Fibroblast of the aortic adventitia (primary cell): ENCODE results near the gene OR8G5. TPM values are rescaled to one million over a fixed set of nuclear protein-coding genes. Genes with fewer than 3 reads are reported as not detected.
A peak's percentile ranks its signal among the peaks of the same experiment; 100 is the strongest.

ENCODE experiments used
- DNase-seq: peaks from one replicate; pipeline ENCODE4 v3.0.0-alpha.2; 2010; ENCODE audit warnings: low read depth
- H3K4me3 ChIP-seq: 2 replicates; pipeline ENCODE4 v1.5.1; 2011; ENCODE audit warnings: low read depth, mild to moderate bottlenecking, control low read depth, low read length, moderate library complexity
- total RNA-seq: library from RNA; depleted of rRNA; stranded (reverse); fragments of >200 nt; gene quantifications from 2 replicates; pipeline ENCODE4 v1.2.3, GENCODE V29; 2012; ENCODE audit warnings: low replicate concordance
- TF ChIP-seq, protein P1 (sequence below): IDR thresholded peaks from 2 replicates; pipeline ENCODE4 v1.5.1; 2011; ENCODE audit warnings: mild to moderate bottlenecking, low read length, control low read depth, inconsistent platforms; ENCODE audit not compliant: insufficient read depth

Gene OR8G5
- total RNA-seq, 1 donor, result not detected

DNA sequence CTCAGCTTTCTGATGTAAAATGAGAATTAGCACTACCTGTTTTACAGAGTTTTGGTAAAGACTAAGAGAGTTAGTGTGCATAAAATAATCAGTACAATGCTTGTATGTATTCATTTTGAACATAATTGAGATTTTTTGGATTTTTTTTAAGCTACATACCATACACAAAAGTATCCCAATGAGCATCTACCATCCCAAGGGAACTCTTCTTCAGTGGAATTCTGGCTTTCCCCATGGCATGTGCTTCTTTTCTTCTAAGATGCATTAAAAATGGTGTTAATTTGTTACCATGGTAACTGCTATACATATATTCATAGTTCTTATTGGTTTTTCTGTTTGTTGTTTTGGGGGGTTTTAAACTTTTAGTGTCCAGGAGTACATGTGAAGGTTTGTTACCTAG is 39.8 kb downstream of the OR8G5 start:
- no peak overlapping the region for H3K4me3 ChIP-seq
- TF ChIP-seq, protein P1, sequence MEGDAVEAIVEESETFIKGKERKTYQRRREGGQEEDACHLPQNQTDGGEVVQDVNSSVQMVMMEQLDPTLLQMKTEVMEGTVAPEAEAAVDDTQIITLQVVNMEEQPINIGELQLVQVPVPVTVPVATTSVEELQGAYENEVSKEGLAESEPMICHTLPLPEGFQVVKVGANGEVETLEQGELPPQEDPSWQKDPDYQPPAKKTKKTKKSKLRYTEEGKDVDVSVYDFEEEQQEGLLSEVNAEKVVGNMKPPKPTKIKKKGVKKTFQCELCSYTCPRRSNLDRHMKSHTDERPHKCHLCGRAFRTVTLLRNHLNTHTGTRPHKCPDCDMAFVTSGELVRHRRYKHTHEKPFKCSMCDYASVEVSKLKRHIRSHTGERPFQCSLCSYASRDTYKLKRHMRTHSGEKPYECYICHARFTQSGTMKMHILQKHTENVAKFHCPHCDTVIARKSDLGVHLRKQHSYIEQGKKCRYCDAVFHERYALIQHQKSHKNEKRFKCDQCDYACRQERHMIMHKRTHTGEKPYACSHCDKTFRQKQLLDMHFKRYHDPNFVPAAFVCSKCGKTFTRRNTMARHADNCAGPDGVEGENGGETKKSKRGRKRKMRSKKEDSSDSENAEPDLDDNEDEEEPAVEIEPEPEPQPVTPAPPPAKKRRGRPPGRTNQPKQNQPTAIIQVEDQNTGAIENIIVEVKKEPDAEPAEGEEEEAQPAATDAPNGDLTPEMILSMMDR, result no peak
- no peak for DNase-seq

DNA sequence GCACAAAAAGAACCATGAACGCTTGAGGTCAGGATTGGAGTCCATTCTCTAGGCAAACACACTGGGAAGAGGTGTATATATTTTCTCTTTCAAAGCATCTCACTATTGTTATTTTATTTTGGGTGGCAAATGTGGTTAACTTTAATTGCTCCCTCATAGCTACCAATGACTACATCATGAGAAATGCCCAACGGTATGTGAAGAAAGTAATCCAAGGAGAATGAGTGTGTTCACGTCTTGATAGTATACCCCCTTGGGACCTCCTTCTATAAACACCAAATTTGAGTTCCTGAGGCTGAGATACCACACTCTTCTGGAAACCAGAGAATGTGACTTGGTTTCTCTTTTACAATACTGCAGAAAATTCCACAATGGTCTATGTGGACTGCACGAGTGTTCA is 41.7 kb downstream of the OR8G5 start:
- TF ChIP-seq, protein P1, result no peak
- peak; percentile 44 for DNase-seq

DNA sequence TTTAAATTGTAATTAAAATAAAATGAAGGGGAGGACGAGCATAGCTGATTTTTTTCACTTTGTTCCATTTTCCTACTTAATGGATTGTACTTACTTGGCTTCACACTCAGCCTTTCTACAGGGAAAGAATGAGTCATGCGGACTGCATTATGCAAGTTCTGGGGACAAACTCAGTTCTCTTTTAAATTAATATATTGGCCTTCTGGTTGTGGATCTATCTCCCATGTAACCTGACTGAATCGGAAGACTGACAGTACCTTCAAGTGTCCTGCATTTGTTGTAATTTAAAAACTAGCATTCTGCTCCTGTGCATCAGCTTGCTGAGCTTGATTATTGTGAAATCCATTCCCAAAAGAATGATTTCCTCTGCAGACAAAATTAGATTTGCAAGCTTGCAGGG is 45.4 kb downstream of the OR8G5 start:
- peak; percentile 81 for DNase-seq
- TF ChIP-seq, protein P1, result no peak
- H3K4me3 ChIP-seq, result no peak overlapping the region

More for the DNA sequence above, 41.7 kb downstream of the OR8G5 start:
- H3K4me3 ChIP-seq, result no peak overlapping the region

DNA sequence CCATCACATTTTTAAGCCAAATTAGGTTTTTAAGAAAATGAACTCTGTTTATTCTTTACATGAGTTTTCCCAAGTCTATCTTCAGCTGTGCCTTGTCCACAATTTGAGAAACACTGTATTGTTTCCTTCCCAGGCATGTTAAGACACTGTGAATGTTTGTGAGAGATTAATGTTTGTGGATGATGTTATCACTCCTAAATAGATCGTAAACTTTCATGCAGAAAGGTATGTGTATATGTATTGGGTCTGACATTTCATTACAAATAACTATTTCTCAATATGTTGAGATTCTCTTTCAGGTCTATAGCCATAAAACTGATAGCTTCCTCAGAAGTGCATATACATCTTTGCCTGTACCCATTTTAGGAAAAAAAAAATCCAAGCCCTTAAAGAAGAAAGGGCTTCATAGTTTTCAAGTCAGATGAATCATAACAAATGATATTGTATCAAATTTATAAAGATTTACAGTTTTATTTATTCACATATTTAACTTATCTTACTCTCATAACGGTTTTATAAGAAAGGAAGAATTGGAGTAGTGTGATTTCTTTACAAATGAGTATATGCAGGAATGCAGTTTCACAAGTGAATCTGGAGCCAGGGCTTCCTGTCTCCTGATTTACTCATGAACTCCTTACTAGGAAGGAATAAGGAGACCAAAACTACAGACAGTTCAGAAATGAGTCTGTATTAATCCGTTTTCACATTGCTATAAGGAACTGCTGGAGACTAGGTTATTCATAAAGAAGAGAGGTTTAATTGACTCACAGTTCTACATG is 46.4 kb downstream of the OR8G5 start:
- H3K4me3 ChIP-seq, result no peak overlapping the region
- peak; percentile 8 for DNase-seq
- TF ChIP-seq, protein P1, result no peak

DNA sequence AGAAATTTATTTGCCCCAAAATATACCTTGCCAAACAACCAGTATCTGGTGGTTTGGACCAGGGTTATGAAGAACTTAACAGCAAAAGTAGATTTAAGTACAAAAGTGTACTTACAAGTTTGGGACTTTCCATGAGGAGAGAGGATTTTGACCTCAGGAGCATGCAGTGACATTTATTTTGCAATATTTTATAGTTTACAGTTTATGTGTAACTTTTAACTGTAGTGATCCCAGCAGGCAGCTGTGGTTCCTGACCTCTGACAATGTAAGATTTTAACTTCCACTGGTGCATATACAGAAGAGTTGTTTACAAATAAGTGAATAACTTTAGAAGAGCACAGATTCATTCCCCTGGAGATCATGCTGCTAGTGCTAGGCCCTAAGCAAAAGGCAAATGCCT is 50.9 kb downstream of the OR8G5 start:
- no peak overlapping the region for H3K4me3 ChIP-seq
- TF ChIP-seq, protein P1, result no peak
- no peak for DNase-seq

DNA sequence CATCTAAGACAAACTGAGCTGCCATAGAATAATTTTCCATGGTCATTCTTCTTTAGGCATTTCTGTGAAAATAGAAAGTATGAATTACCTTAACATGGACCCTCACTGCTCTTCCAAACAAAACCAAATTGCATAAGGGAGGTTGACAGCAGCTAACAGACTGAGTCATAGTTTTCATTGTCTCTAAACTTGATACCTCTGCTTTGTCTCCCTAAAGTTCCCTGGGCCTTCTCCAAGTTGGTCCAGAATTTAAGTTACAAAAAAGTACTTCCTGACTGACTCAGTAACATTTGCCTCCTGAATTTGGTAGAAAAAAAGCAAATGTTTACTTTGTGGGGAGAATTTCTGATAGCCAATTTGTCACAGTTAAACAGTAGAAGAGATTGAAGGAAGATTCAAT is 54.5 kb downstream of the OR8G5 start:
- TF ChIP-seq, protein P1, result no peak
- DNase-seq, result peak; percentile 59
- H3K4me3 ChIP-seq, result no peak overlapping the region

DNA sequence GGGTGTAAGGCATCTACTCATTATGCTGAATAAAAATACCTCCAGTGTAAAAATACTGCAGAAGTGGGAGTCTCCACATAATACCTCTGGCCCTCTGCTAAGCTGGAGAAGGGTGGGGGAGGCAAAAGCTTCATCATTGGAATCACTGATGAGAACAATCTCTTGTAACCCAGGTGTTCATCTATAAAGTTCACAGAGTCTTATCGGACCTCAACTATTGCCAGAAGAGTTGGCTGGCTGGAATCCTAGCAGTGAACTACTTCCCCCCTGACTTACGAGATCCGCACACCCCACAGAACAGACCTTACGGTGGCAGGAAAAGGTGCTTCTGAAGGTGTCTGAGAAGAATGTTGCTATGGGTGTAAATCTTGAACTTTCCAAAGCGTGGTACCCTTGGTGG is 55.1 kb downstream of the OR8G5 start:
- DNase-seq, result no peak
- TF ChIP-seq, protein P1, result no peak
- no peak overlapping the region for H3K4me3 ChIP-seq
